Esophagus muscularis mucosa (tissue), 3 donors: ENCODE measurements around the gene ARSH.

Experiments used
- POLR2AphosphoS5 ChIP-seq, 2 donors: sonication (generic); formaldehyde crosslinking; IDR thresholded peaks; one replicate each; pipeline ENCODE4 v1.6.1; 2017; ENCODE audit warnings: antibody characterized with exemption in 2 of 2
- TF ChIP-seq, protein P1 (sequence below), 3 experiments: fragments of 200-600 bp in 2 of 3; fragments of 450-650 bp in 1 of 3; sonication (generic) in 2 of 3; IDR thresholded peaks; one replicate each; pipeline ENCODE4 v1.5.1; 2017 to 2019; ENCODE audit warnings: antibody characterized with exemption in 3 of 3, mild to moderate bottlenecking in 2 of 3, moderate library complexity in 1 of 3

DNA sequence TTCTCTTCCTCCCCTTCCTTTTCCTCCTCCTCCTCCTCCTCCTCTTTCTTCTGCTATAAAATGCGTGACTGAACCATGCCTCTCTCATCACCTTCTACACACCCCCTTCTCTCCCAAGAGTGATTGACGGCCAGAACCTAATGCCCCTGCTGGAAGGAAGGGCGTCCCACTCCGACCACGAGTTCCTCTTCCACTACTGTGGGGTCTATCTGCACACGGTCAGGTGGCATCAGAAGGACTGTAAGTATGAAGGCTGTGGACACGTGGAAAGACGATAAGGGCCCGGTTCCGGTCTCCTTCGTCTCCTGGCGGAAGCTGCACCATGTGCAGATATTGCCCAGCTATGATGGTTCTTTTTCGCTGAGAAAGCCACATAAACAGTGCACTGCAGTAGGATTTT is 22.8 kb downstream of the ARSH start:
- TF ChIP-seq, protein P1, sequence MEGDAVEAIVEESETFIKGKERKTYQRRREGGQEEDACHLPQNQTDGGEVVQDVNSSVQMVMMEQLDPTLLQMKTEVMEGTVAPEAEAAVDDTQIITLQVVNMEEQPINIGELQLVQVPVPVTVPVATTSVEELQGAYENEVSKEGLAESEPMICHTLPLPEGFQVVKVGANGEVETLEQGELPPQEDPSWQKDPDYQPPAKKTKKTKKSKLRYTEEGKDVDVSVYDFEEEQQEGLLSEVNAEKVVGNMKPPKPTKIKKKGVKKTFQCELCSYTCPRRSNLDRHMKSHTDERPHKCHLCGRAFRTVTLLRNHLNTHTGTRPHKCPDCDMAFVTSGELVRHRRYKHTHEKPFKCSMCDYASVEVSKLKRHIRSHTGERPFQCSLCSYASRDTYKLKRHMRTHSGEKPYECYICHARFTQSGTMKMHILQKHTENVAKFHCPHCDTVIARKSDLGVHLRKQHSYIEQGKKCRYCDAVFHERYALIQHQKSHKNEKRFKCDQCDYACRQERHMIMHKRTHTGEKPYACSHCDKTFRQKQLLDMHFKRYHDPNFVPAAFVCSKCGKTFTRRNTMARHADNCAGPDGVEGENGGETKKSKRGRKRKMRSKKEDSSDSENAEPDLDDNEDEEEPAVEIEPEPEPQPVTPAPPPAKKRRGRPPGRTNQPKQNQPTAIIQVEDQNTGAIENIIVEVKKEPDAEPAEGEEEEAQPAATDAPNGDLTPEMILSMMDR (IDR thresholded peaks at IDR 0.05) = no peak
- no peak for TF ChIP-seq POLR2AphosphoS5 (IDR thresholded peaks at IDR 0.05)
